HepG2 (cell line): ENCODE results near the gene PXDC1. TPM values are rescaled to one million over a fixed set of nuclear protein-coding genes. Genes with fewer than 3 reads are reported as not detected.

ENCODE experiments used
- ATAC-seq: fragments of 200-7000 bp; cut with Tn5 transposase; 3 replicates; pipeline ENCODE4 v1.9.1; 2020; ENCODE audit warnings: mild to moderate bottlenecking, moderate library complexity
- BruUV-seq: library from RNA; stranded (reverse); fragments of 400-500 nt; replicated peaks from 2 replicates; lab custom pipeline; 2021; lab: Mats Ljungman, UMichigan
- CTCF ChIA-PET: fragments of 300-600 bp; formaldehyde crosslinking; extraction: SDS; loops from one replicate; lab custom pipeline; 2021; ENCODE audit warnings: low total read pairs, inconsistent platforms, low intra/inter-chr PET ratio; lab: Yijun Ruan, JAX
- POLR2A ChIA-PET: fragments of 350-600 bp; sonication (Branson Sonifier 250); formaldehyde crosslinking; loops from one replicate; lab custom pipeline; 2020; ENCODE audit warnings: antibody characterized with exemption, inconsistent platforms; lab: Yijun Ruan, JAX
- DNase-seq: peaks from one replicate; pipeline ENCODE4 v3.0.0-alpha.2; 2015; ENCODE audit warnings: low spot score
- FAIRE-seq: peaks from 3 replicates; lab custom pipeline; 2011; peaks lifted over from hg19 to GRCh38; lab: Jason Lieb, UNC
- H2AFZ ChIP-seq: one replicate; pipeline ENCODE4 v1.6.1; 2011; ENCODE audit warnings: low read length, inconsistent platforms
- H3K27ac ChIP-seq: fragments of 300-600 bp; 3 replicates; pipeline ENCODE4 v1.8.0; 2011; ENCODE audit warnings: mixed run types, mild to moderate bottlenecking, mixed read lengths, low read length, inconsistent platforms; ENCODE audit not compliant: insufficient read depth; ENCODE audit errors: extremely low read length
- H3K27me3 ChIP-seq, 2 experiments: fragments of 200-600 bp in 1 of 2; 2 replicates in 1 of 2; 3 replicates in 1 of 2; pipeline versions ENCODE4 v1.6.0 to v1.8.0; 2011; ENCODE audit warnings: low read length in 2 of 2, mild to moderate bottlenecking in 2 of 2, moderate library complexity in 2 of 2, inconsistent platforms in 1 of 2; ENCODE audit not compliant: insufficient read depth in 2 of 2, control insufficient read depth in 1 of 2
- H3K36me3 ChIP-seq, 2 experiments: fragments of 200-600 bp in 1 of 2; replicated peaks in 1 of 2; 2 replicates in 1 of 2; 3 replicates in 1 of 2; pipeline versions ENCODE4 v1.5.1 to v1.8.0; 2011; ENCODE audit warnings: low read length in 2 of 2, inconsistent platforms in 1 of 2; ENCODE audit not compliant: insufficient read depth in 2 of 2, control insufficient read depth in 1 of 2
- H3K4me1 ChIP-seq: 2 replicates; pipeline ENCODE4 v1.5.1; 2012; ENCODE audit warnings: low read length, inconsistent platforms; ENCODE audit not compliant: insufficient read depth
- H3K4me2 ChIP-seq: 2 replicates; pipeline ENCODE4 v1.6.0; 2011; ENCODE audit warnings: low read depth, low read length, inconsistent platforms
- H3K4me3 ChIP-seq, 3 experiments: fragments of 200-600 bp in 1 of 3; sonication (generic), shearing (Covaris generic) in 1 of 3; replicated peaks in 1 of 3; 2 replicates each; pipeline ENCODE4 v1.5.1; 2011 to 2016; ENCODE audit warnings: low read length in 3 of 3, inconsistent platforms in 2 of 3, low read depth in 2 of 3, mild to moderate bottlenecking in 2 of 3, control low read depth in 1 of 3, mixed read lengths in 1 of 3; ENCODE audit not compliant: insufficient read depth in 1 of 3
- H3K79me2 ChIP-seq: one replicate; pipeline ENCODE4 v1.6.1; 2011; ENCODE audit warnings: low read length, inconsistent platforms; ENCODE audit not compliant: insufficient read depth
- H3K9ac ChIP-seq: 2 replicates; pipeline ENCODE4 v1.6.0; 2011; ENCODE audit warnings: mild to moderate bottlenecking, low read depth, low read length, inconsistent platforms; ENCODE audit not compliant: insufficient read depth
- H3K9me3 ChIP-seq: 2 replicates; pipeline ENCODE4 v1.5.1; 2012; ENCODE audit warnings: mild to moderate bottlenecking, low read length
- H4K20me1 ChIP-seq: 2 replicates; pipeline ENCODE4 v1.6.0; 2011; ENCODE audit warnings: inconsistent platforms, mild to moderate bottlenecking, low read length, moderate library complexity; ENCODE audit not compliant: insufficient read depth
- AKAP8 ChIP-seq: sonication (generic); formaldehyde crosslinking; IDR thresholded peaks from 2 replicates; pipeline ENCODE4 v1.5.1; 2020; ENCODE audit warnings: mild to moderate bottlenecking, missing genetic modification reagents
- FOXP1 ChIP-seq, 2 experiments: fragments of 450-650 bp in 1 of 2; IDR thresholded peaks; 2 replicates each; pipeline ENCODE4 v1.6.1; 2017 to 2018; ENCODE audit warnings: antibody characterized with exemption in 1 of 2
- NAIF1 ChIP-seq: sonication (generic); formaldehyde crosslinking; IDR thresholded peaks from 2 replicates; pipeline ENCODE4 v1.5.0; 2020; ENCODE audit warnings: mild to moderate bottlenecking, missing genetic modification reagents, borderline replicate concordance
- NFKBIZ ChIP-seq: IDR thresholded peaks from 2 replicates; pipeline ENCODE4 v1.6.1; 2018; ENCODE audit warnings: missing genetic modification reagents, missing compliant biosample characterization
- NR3C1 ChIP-seq: sonication (generic); formaldehyde crosslinking; IDR thresholded peaks from 2 replicates; pipeline ENCODE4 v1.4.0; 2020; ENCODE audit warnings: missing genetic modification reagents
- PHB2 ChIP-seq: fragments of 450-650 bp; IDR thresholded peaks from 2 replicates; pipeline ENCODE4 v1.6.1; 2018; ENCODE audit not compliant: partially characterized antibody
- ZFP36 ChIP-seq: fragments of 150-350 bp; IDR thresholded peaks from 2 replicates; pipeline ENCODE4 v1.6.1; 2018; ENCODE audit warnings: borderline replicate concordance, low read length, low read depth; ENCODE audit not compliant: partially characterized antibody
- ZFP82 ChIP-seq: sonication (generic); formaldehyde crosslinking; IDR thresholded peaks from 2 replicates; pipeline ENCODE4 v1.5.1; 2020; ENCODE audit warnings: mild to moderate bottlenecking, missing genetic modification reagents, borderline replicate concordance
- ZFX ChIP-seq: sonication (generic); formaldehyde crosslinking; IDR thresholded peaks from 2 replicates; pipeline ENCODE4 v1.4.0; 2020; ENCODE audit warnings: mild to moderate bottlenecking, low read depth, missing genetic modification reagents, moderate library complexity
- ZNF143 ChIP-seq: sonication (generic); formaldehyde crosslinking; IDR thresholded peaks from 2 replicates; pipeline ENCODE4 v1.4.0; 2020; ENCODE audit warnings: missing genetic modification reagents
- ZNF317 ChIP-seq: sonication (generic); formaldehyde crosslinking; IDR thresholded peaks from 2 replicates; pipeline ENCODE4 v1.5.0; 2020; ENCODE audit warnings: mild to moderate bottlenecking, missing genetic modification reagents
- ZNF331 ChIP-seq: sonication (generic); formaldehyde crosslinking; IDR thresholded peaks from 2 replicates; pipeline ENCODE4 v1.4.0; 2020; ENCODE audit warnings: missing genetic modification reagents
- ZNF605 ChIP-seq: sonication (generic); formaldehyde crosslinking; IDR thresholded peaks from 2 replicates; pipeline ENCODE4 v1.8.0; 2022; ENCODE audit warnings: mild to moderate bottlenecking, missing genetic modification reagents
- ZNF652 ChIP-seq: IDR thresholded peaks from 2 replicates; pipeline ENCODE4 v1.6.1; 2016; ENCODE audit warnings: low read depth, borderline replicate concordance
- WGBS: methylation state at CpG from one replicate; pipeline ENCODE4 v1.1.6; 2017; ENCODE audit warnings: low lambda C conversion rate; 5-methylcytosine and 5-hydroxymethylcytosine counted together
- in situ Hi-C: cut with HindIII; loops from 2 replicates; pipeline ENCODE4 v1.10.0; 2017; ENCODE audit warnings: low pct_unique_long_range_greater_than_20kb; ENCODE audit not compliant: extremely low pct_ligation_motif_present
- intact Hi-C: fragments of 100-400 bp; cut with micrococcal nuclease; formaldehyde crosslinking; loops from one replicate; pipeline ENCODE4 v1.10.0; 2022; ENCODE audit not compliant: unreplicated experiment
- polyA plus RNA-seq, 8 experiments: library from polyadenylated mRNA; depleted of rRNA in 3 of 8; stranded (reverse) in 7 of 8; unstranded in 1 of 8; fragments of >200 nt; fragmentation: Illumina TruSeq in 4 of 8; extraction: Trizol in 4 of 8; gene quantifications; 2 replicates each; pipeline versions ENCODE4 v1.2.1 to v1.2.3, GENCODE V29; 2011 to 2016; ENCODE audit warnings: low read depth in 4 of 8, missing spikeins in 1 of 8, mixed read lengths in 1 of 8; ENCODE audit not compliant: insufficient read depth in 1 of 8
- total RNA-seq, 5 experiments: library from RNA; depleted of rRNA; stranded (reverse); fragments of >200 nt; fragmentation: Illumina TruSeq; extraction: Trizol; gene quantifications; 2 replicates each; pipeline ENCODE4 v1.2.3, GENCODE V29; 2016; ENCODE audit warnings: low read depth in 1 of 5
- TF ChIP-seq, protein P1 (sequence below): sonication (generic); formaldehyde crosslinking; IDR thresholded peaks from 2 replicates; pipeline ENCODE4 v1.8.1; 2022; ENCODE audit warnings: mild to moderate bottlenecking, missing genetic modification reagents
- TF ChIP-seq, protein P2 (sequence below): IDR thresholded peaks from 2 replicates; pipeline ENCODE4 v1.6.1; 2016; ENCODE audit warnings: missing compliant biosample characterization, missing genetic modification reagents, borderline replicate concordance
- TF ChIP-seq, protein P3 (sequence below): sonication (generic); formaldehyde crosslinking; IDR thresholded peaks from 2 replicates; pipeline ENCODE4 v1.9.0; 2021; ENCODE audit warnings: missing genetic modification reagents, mild to moderate bottlenecking, borderline replicate concordance

The PXDC1 gene
- total and polyA plus RNA-seq, 2 of the 13 experiments (the other 11 are each of a cell fraction or from before 2014, with no cell fraction given): 32.4 to 34.7 TPM

DNA sequence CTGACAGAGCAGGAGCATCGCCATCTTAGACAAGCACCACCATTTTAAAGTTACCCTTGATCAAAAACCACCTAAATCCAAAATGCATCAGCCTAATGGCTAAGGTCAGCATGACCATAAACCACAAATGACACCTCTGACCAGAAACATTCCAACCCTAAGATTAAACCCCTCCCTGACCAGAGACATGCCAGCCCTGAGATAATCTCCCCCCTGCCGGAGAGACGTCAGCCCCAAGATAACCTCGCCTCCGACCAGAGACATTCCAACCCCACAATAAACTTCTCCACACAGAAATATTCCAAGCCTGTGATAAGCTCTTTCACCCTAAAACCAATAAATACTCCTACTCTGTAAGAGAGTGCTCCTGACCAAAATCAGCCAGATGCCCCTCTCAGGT lies 53.5 kb downstream of the PXDC1 start (continued):
- no peak for TF ChIP-seq ZFX (CRISPR knock-in tag)

DNA sequence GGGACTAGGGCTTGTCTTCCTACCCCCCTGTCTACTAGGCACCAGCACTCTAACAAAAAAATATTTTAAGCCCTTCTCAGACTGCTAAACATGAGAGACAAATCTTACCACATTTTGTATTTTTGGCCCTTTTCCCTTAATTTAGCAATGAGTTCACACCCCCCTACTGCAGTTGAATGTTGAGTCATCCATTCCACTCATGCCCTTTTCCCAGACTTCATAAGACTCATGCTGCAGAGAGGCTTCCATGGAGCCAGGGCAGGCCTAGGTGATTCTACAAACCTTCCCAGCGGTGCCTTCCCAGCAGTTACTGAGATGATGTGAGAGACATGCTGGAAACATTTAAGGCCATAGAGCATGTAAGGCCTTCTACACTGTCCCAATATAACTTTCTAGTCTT lies 53.9 kb downstream of the PXDC1 start:
- in situ Hi-C loops: no loop called here
- Histone ChIP-seq H3K27ac (no peak overlapping the region), H3K4me1 (peaks cover 11% of the 10 kb centered on the region), H2AFZ (no peak overlapping the region), H3K4me3 (no peak overlapping the region), H4K20me1 (no peaks in the 10 kb centered on the region), H3K79me2 (no peaks in the 10 kb centered on the region), H3K9ac (no peak overlapping the region), H3K27me3 (no peaks in the 10 kb centered on the region; a peak in 1 of 5 replicates), H3K9me3 (no peaks in the 10 kb centered on the region), H3K4me2 (no peak overlapping the region), H3K36me3 (no peaks in the 10 kb centered on the region)
- TF ChIP-seq ZFP36: no peak
- no peak for TF ChIP-seq PHB2
- TF ChIP-seq NR3C1: no peak
- no peak for TF ChIP-seq ZNF143 (CRISPR knock-in tag)
- TF ChIP-seq ZNF605 (CRISPR knock-in tag): no peak
- TF ChIP-seq NAIF1 (CRISPR knock-in tag): no peak
- no peak for TF ChIP-seq FOXP1 (IDR thresholded peaks at IDR 0.05)
- no peak for TF ChIP-seq FOXP1 (CRISPR knock-in tag; IDR thresholded peaks at IDR 0.05)
- TF ChIP-seq, protein P1, sequence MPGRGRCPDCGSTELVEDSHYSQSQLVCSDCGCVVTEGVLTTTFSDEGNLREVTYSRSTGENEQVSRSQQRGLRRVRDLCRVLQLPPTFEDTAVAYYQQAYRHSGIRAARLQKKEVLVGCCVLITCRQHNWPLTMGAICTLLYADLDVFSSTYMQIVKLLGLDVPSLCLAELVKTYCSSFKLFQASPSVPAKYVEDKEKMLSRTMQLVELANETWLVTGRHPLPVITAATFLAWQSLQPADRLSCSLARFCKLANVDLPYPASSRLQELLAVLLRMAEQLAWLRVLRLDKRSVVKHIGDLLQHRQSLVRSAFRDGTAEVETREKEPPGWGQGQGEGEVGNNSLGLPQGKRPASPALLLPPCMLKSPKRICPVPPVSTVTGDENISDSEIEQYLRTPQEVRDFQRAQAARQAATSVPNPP (CRISPR knock-in tag): no peak
- no peak for TF ChIP-seq ZFP82 (CRISPR knock-in tag)
- TF ChIP-seq AKAP8 (CRISPR knock-in tag): no peak
- no peak for TF ChIP-seq ZNF317 (CRISPR knock-in tag)
- TF ChIP-seq, protein P2, sequence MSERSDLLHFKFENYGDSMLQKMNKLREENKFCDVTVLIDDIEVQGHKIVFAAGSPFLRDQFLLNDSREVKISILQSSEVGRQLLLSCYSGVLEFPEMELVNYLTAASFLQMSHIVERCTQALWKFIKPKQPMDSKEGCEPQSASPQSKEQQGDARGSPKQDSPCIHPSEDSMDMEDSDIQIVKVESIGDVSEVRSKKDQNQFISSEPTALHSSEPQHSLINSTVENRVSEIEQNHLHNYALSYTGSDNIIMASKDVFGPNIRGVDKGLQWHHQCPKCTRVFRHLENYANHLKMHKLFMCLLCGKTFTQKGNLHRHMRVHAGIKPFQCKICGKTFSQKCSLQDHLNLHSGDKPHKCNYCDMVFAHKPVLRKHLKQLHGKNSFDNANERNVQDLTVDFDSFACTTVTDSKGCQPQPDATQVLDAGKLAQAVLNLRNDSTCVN: no peak
- no peak for TF ChIP-seq ZNF652 (CRISPR knock-in tag)
- TF ChIP-seq ZNF331 (CRISPR knock-in tag): no peak
- no peak for TF ChIP-seq NFKBIZ
- TF ChIP-seq, protein P3, sequence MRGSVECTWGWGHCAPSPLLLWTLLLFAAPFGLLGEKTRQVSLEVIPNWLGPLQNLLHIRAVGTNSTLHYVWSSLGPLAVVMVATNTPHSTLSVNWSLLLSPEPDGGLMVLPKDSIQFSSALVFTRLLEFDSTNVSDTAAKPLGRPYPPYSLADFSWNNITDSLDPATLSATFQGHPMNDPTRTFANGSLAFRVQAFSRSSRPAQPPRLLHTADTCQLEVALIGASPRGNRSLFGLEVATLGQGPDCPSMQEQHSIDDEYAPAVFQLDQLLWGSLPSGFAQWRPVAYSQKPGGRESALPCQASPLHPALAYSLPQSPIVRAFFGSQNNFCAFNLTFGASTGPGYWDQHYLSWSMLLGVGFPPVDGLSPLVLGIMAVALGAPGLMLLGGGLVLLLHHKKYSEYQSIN (CRISPR knock-in tag): no peak
- ATAC-seq (no peak), FAIRE-seq (no peak), DNase-seq (no peak)
- no TSS peak for BruUV-seq
- 92% methylated on average over 1 of the region's 1 CpG for WGBS
- ChIA-PET POLR2A (no interaction called here), CTCF (no interaction called here)
- intact Hi-C loops: no loop called here
